Measurements from ENCODE around the gene GRIK1.
A peak's percentile ranks its signal among the peaks of the same experiment; 100 is the strongest.
"Not testable (repeated sequence)": the region's sequence is repeated elsewhere in the genome, so short reads cannot be mapped to it uniquely, and the experiment has no call there.

GRIK1 gene

DNA sequence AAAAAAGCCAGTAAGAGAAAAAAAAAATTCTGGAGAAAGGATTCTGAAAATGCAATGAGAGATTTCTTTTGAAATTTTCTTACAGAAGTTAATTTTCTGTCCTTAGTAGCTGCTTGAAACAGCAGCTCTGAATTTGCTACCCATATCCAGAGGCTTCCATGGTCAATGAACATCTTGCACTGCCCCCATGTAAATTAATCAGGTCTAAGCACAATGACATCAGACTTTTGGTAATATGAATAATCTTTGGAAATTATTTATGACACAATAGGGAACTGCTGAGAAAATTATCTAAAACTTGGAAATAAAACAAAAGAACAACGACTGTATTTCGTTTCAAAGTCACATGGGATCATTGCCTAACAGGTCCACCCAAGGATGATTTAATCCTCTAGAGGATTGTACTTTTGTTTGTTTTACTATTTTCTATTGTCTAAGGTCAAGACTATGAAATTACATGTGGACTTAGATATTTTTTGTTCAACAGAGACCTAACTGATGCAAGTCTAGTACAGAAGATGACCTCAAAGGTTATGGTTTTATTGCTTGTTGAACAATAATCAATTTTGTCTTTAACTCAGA is 328.9 kb downstream of the GRIK1 start:
- no peak for DNase-seq (ENCODE audit: low read depth)

DNA sequence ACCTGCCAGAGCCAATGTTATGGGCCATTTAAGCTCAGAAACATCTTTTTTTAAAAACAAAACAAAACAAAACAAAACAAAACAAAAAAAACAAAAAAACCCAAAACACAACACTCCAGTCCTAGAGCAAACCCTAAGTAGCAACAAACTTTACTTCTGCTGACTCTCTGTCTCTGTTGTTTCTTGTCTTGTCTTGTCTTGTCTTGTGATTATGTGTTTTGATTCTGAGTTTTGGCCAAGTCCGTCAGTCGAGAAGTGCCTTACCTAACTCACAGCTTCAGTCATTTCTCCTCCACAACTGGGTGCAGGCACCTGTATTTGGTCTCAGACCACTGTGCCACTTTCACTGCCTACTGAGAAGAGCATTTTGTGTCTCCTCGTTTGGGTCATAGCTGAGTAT is 333.2 kb downstream of the GRIK1 start:
- no peak for DNase-seq (ENCODE audit: low read depth)

DNA sequence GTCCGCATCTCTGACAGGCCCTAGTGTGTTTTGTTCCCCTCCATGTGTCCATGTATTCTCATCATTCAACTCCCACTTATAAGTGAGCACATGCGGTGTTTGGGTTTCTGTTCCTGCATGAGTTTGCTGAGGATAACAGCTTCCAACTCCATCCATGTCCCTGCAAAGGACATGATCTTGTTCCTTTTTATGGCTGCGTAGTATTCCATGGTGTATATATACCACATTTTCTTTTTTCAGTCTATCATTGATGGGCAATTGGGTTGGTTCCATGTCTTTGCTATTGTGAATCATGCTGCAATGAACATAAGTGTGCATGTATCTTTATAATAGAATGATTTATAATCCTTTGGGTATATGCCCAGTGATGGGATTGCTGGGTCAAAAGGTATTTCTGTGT is 334.6 kb downstream of the GRIK1 start:
- not testable (repeated sequence) for DNase-seq (ENCODE audit: low read depth)

DNA sequence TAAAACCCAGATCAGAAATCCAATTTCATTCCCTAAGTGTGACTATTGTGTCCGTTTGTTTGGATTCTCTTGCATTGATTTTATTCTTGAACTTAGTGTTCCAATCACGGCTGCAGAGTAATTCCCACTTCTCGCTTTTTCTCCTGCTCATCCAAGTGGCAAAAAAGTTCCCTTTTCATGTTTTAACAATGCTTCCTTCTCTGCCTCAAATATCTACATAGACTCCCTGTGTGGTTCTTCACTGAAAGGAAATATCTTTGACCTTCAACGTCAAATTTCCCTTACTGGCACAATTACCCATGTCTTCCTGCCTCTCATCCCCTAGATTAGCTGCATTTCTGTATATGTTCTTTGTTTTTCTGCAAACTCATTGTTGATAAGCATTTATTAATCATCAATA is 335.7 kb downstream of the GRIK1 start:
- DNase-seq (ENCODE audit: low read depth): no peak

DNA sequence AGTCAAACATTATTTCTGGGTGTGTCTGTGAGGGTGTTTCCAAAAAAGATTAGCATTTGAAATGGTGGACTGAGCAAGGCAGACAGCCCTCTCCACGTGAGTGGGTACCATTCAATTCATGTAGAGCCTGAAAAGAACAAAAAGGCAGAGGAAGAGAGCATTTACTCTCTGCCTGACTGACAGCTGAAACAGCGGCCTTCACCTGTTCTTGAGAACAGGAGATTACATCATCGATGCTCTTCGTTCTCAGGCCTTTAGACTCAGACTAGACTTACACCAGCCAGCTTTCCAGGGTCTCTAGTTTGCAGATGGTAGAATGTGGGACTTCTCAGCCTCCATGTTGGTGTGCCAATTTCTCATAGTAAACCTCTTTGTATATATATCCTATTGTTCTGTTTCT is 338.7 kb downstream of the GRIK1 start:
- DNase-seq (ENCODE audit: low read depth): no peak

DNA sequence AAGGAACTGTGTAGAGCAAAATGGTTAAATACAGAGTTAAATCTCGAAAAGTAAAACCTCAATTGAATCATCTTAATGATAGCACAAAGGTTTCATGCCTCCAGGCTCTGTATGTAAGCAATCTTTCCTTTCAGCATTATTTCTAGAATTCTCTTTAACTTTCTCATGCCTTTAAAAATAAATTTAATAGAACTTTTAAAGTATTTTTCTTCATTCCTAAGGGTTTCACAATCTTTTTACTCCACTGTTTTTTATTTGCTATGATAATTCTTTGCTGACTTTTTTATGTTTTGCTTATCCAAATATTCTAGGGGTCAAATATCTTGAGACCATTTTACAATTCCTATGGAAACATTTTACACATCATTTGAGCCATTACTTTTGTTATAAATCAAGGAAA is 353.1 kb downstream of the GRIK1 start:
- peak; percentile 7 for DNase-seq (ENCODE audit: low read depth)

DNA sequence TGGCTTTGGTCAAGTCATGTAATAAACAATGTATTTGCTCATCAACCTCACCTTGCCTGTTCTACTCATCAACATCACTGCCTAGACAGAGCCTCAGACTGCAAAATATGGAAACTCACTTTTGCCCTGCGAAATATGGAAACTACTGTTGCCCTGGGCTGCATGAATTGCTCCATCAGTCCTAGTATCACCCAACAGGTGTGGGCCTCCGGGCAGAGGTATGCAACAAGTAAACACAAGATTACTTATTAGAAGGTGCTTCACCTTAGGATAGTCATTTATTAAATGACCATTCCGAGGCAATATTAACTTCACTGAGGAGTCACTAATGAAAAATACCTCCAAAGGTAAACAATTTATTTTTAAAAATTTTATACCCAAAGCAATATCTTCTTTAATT is 354.3 kb downstream of the GRIK1 start:
- DNase-seq (ENCODE audit: low read depth): no peak

DNA sequence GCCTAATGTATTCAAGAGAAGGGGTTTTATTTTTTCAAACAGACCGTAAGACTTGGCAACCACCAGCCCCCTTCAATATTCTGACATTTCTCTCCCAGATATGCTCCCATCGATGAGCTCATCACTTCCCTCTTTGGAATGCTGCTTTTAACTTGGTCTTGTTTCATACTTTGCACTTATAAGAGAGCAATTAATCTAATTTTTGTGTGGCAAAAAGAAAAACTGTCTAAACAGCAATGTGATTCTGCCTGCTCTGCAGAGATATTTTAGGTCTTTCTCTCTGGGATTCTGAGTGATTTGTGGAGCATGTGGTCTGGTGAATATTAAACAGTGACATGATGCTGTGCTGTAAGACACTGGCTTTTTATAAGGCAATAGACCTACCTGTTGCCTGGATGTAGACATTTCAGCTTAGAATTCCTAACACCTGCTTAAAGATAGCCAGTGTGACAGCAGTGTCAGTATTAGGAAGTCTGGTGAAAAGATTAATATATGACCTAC is 356.3 kb downstream of the GRIK1 start:
- no peak for DNase-seq (ENCODE audit: low read depth)

DNA sequence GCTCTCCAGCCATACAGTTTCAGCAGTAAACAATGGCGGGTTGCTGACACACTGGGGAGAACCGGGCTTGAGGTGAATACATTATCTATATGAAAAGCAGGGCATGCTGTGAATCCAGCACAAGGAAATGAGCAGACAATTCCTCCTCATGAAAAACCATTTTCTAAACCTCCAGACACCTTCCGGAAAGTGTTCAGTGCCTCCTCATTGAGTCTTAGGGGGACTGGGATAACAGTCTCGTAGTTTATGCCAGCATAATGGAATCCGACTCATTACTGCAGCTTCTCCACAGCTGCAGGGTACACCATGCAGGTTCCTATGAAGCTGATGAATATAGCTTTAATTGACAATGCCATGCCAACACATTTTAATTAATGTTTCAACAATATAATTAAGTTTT is 356.9 kb downstream of the GRIK1 start:
- no peak for DNase-seq (ENCODE audit: low read depth)

DNA sequence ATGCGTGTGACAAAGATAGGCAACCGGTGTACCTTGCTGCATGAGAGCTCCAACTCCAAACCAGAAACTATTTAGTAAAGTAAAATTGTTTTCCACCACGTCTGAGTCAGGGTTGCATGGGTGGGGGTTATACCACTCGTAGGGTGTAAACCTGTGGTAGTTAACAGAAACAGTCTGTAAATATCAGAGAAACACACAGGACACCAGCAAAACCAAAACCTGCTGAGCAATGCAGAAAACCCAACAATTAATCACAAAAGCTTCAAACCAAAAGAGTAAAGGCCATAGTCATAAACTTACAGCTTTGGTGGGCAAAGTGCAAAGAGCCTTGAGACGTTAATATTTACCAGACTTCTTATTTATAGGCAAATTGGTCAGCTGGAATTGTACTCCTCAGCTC is 358.4 kb downstream of the GRIK1 start:
- DNase-seq (ENCODE audit: low read depth): no peak

DNA sequence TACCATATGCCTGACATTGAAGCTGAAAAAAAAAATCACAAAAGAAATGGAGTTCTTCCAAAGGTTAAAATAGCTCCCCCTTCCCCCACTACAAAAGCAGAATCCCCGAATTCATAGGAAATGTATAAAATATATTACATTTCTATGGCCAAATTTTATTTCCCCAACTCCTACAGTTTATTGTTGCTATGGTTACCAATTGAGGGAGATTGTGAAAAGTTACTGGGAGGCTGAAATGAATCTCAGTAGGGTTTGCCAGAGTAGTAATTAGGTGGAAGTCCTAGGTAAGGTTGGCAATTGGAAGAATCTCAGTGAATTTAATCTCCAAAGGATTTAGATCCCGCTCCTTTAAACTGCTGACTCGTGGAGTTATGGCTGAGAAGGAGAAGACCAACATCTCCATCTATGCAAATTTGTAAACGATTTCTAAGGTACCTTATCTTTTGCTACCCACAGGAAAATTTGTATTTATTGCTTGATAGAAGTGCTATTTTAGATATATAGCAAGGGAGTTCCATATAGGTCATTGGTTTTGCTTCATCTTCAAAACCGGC is 359.0 kb downstream of the GRIK1 start:
- DNase-seq (ENCODE audit: low read depth): no peak

DNA sequence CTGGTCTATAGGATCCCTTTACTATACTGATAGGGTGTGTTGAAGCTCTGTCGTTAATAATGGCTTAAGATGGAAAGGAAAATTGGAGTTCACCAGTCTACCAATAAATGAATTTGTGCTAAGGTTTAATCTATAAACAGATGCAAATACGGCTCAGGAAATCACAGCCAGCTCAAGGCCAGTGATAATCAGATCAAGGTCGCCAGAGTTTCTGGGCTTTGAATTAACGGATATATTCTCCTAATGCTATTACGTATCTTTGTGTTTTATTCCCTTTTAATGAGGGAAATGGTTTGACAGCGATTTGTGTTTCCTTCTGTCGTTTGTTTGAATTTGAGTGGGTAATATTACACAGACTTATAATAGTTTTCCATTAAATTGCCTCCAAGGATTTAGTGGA is 361.5 kb downstream of the GRIK1 start:
- no peak for DNase-seq (ENCODE audit: low read depth)

DNA sequence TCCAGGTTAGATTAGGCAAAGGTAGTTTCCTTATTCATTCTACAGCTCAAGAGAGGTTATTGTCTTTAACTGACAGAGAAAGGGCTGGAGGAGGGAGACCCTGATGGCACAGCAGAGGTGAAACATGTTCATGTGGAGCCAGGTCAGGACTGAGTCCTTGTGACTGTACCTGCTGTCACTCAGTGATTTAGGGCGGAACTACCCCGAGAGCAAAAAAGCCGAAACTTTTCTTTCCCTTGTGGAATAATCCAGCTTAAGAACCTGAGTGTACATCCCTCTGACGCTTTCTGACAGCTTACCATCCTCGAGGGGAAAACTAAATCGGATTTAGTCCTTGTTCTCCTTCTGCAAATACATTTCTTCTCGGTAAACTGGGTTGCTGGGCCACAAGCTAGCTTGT is 367.8 kb downstream of the GRIK1 start:
- no peak for DNase-seq (ENCODE audit: low read depth)

DNA sequence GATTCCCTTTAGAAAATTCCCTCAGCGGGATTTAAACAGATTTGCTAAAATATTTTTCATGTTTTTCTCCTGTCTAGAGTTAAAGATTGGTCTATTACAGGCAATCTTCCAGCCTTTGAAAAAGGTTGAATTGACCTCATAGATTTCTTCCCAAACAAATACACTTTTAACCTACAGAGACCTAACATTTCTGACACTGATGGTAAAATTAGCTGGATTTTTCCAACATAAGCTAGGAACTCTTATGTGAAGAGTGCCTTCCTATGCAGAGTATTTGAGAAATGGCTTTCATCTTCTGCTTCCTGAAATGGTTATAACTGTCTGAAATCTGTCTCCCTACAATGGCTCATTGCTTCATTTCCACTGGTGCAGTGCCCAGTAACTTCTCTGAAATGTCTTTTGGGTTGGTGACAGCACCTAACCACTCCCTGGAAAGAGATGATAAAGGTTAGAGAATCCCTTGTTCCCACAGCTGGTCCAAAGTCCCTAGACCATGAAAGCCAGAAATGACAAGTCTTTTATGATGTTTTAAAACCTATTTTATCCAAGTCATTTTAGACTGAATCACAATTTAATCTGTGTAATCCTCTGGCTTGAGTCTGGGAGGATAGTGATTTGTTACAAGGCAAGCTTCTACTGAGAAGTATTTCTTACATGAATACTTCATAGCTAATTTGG is 371.6 kb downstream of the GRIK1 start:
- DNase-seq (ENCODE audit: low read depth): no peak

DNA sequence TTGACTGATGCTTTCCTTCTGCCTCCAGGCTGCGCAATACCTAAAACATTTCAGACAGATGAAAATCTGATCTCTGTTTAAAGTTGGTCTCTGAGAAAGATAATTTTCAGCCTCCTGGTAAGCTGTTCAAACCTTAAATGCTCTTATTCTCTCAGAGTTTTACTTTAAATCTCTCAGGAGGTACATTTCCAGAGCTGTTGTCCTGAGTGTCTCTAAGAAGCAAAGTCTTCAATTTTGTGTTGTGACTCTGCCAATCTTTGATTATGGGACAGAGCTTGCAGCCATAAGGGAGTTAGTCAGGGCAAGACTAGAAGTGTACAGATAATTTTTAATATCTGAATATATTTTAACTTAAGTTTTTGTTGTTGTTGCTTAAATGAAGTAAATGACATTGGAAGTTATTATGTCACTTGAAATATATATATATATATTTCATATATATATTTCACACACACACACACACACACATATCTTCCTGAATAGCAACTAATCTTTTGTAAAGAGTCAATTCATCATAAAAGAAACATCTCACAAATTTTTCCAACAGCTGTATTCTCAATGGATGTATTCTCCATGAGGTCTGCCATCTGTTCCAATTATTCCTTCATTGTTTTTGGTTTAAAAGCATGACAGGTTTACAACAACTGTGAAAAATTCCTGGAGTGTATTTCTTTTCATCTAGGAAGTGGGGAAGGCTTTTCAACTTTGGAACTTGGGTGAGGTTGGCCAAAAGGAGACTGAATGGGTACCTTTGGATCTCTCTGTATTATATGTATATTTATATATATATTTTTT is 381.7 kb downstream of the GRIK1 start:
- no peak for DNase-seq (ENCODE audit: low read depth)

DNA sequence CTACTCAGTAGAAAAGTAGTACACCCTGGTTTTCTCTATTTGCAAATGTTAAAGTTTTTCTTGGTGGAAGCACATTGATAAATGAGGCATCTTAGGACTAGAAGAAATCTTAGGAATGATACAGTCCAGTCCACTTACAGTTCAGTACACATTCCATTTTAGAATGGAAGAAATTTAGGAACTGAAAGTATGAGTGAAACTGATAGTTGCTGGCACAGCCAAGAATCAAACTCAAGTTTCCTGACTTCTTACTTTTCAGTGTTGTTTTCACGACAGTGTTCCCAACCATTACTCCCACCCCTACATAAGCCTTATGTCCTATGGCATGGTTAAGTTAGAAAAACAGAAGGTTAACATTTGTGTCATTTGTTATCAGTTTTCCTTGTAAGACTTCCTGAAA is 382.6 kb downstream of the GRIK1 start:
- DNase-seq (ENCODE audit: low read depth): no peak

DNA sequence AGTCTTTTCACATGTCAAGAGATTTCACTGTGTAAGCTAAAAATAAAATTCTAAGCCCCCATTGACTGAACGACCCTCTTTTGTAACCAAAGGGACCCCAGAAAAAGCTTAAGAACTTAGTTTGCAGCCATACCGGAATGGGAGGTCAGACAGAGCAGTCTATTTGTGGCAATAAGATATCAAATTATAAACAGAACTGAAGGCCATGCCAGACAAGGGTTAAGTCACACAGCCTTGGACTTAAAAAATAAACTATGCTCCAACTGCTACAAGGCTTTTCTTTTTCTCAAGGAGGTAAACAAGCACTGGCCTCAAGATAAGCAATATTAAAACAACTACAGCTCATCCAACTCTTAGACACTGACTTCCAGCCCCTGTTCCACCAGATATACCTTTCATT is 384.2 kb downstream of the GRIK1 start:
- DNase-seq (ENCODE audit: low read depth): no peak

DNA sequence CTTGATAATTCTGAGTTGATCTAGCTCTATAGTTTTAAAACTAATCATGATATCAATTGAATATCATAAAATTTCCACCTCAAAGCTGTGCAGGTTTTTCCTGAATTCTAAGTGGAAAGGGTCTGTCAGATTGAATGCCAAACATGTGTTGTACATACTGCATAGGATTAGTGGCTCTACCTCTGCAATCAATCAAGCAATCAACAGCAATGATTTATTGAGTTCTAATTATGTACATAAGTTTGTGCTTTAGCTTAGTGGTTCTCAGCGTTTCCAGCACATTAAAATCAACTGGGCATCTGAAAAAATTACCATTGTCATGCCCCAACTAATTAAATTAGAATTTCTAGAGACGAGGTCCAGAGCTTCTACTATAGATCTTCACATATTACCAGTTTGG is 389.6 kb downstream of the GRIK1 start:
- no peak for DNase-seq (ENCODE audit: low read depth)

DNA sequence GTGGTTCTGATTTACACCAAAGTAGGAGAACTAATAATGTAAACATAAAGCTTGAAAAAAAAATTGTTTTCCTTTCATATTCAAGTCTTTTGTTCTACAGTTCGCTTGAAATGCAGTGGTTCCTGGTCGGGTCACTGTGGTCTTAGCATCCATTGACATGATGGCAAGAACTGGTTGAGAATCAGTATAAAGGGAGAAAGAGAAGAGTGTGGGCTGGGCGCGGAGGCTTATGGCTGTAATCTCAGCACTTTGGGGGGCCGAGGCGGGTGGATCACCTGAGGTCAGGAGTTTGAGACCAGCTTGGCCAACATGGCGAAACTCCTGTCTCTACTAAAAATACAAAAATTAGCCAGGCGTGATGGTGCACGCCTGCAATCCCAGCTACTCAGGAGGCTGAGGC is 390.2 kb downstream of the GRIK1 start:
- DNase-seq (ENCODE audit: low read depth): no peak

DNA sequence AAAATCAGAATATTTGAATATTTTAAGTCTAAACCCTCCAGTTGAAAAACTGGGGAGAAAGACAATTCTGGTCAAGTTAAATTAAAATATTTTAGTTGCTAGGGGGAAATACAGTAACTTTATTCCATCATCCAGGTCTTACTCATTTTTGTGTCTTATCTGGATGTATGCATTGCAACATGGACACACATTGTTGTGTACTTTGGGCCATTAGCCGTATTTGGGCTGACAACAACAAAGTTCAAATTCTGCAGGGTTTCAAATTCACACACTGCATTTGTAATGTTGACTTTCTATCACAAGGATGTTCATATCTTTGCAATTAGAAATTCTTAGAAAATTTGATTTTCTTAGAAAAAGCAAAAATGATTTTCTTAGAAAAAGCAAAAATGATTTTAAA is 391.8 kb downstream of the GRIK1 start:
- DNase-seq (ENCODE audit: low read depth): no peak

DNA sequence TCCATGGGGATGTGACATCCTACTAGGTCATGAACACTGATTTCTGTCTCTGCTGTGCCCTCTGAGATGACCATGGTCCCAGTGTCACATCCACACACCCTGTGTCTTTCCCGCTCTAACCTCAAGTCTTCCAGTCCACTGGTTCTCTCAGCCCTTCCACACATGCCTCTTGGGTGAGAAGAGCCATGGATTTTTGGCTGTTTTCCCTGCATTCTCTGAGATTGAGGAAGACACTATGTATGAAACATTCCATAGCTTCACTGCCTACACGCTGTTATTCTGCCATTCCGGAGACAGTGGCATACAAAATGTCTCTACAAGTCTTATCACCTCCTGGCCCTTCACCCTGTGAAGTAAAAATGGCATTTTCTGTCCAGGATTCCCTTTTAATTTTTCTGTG is 393.7 kb downstream of the GRIK1 start:
- DNase-seq (ENCODE audit: low read depth): no peak

DNA sequence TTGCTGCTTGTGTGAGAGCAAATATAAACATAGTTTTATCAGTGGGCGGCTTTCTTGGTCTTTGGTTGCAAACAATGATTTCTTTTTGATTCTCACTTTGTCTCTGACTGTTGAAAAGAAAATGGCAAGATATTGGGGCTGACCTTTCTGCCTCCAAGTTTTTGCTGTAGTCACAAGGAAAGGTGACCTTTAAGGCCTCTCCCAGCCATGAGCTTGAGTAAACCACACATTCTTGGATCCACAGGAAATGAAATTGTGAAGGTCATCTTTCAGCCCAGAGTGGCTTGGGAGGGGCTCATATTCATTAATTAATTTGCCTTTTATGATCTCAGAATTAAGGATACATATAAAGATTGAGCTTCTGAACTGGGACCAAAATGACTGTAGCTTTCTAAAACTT is 399.5 kb downstream of the GRIK1 start:
- no peak for DNase-seq (ENCODE audit: low read depth)

DNA sequence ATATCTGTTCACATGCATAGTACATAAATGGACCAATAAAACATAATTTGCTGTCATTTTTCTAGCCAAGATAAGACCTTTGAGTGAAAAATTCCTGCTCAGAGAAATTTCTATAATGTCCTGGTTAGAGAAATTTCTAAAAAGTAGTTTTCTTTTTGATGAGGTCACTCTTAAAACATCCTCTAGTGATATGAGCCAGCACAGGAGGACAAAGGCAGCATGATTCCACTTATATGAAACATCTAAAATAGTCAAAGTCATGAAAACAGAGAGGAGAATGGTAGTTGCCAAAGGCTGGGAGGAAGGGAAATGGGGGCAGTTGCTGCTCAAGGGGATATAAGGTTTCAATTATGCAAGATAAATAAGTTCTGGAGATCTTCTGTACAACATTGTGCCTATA is 401.7 kb downstream of the GRIK1 start:
- no peak for DNase-seq (ENCODE audit: low read depth)

All from GM04503 (cell line).